Measurements from ENCODE around the gene TPK1. TPM values are rescaled to one million over a fixed set of nuclear protein-coding genes. Genes with fewer than 3 reads are reported as not detected.
"Not testable (repeated sequence)": the region's sequence is repeated elsewhere in the genome, so short reads cannot be mapped to it uniquely, and the experiment has no call there.

TPK1 gene
- total and polyA plus RNA-seq, 7 donors = 1.7 to 5.1 (median 2.5) TPM

- ATAC-seq (no peak), DNase-seq (no peak)
- H3K4me3 ChIP-seq = no peak overlapping the region
- H3K36me3 ChIP-seq (ENCODE audit: insufficient read depth in 1 of 2, low read depth in 1 of 2) = no peaks in the 10 kb centered on the region
- no peak overlapping the region for H3K27ac ChIP-seq
- no peaks in the 10 kb centered on the region for H3K9me3 ChIP-seq
- 83 to 95% (median 90%) methylated on average over 1 of the region's 1 CpG for WGBS, 3 donors
- no peaks in the 10 kb centered on the region for H3K4me1 ChIP-seq
- no peak for TF ChIP-seq CTCF (IDR thresholded peaks at IDR 0.05)
- no peaks in the 10 kb centered on the region for H3K27me3 ChIP-seq (ENCODE audit: insufficient read depth in 3 of 3, low read length in 2 of 3)
- intact Hi-C loops (cut with DNase I) = no loop called here
Observed at GRCh38 chr7:144814299-144814698, 21.6 kb downstream of the TPK1 start.

- Histone ChIP-seq H3K36me3 (ENCODE audit: insufficient read depth in 1 of 2, low read depth in 1 of 2) (no peaks in the 10 kb centered on the region), H3K9me3 (no peaks in the 10 kb centered on the region), H3K27ac (no peak overlapping the region), H3K4me1 (no peaks in the 10 kb centered on the region), H3K4me3 (no peak overlapping the region), H3K27me3 (ENCODE audit: insufficient read depth in 3 of 3, low read length in 2 of 3) (no peaks in the 10 kb centered on the region)
- TF ChIP-seq CTCF (IDR thresholded peaks at IDR 0.05) = no peak
- WGBS, 3 donors = 66 to 71% (median 68%) methylated on average over 5 of the region's 5 CpGs
- no peak for ATAC-seq
- intact Hi-C loops (cut with DNase I) = no loop called here
- DNase-seq = no peak
Observed at GRCh38 chr7:144812379-144813283, 23.2 kb downstream of the TPK1 start.

GRCh38 chr7:144805627-144806239 is 30.1 kb downstream of the TPK1 start:
- H3K36me3 ChIP-seq (ENCODE audit: insufficient read depth in 1 of 2, low read depth in 1 of 2) = no peaks in the 10 kb centered on the region
- ATAC-seq = no peak
- no peak for TF ChIP-seq CTCF (IDR thresholded peaks at IDR 0.05)
- no peak overlapping the region for H3K4me3 ChIP-seq
- DNase-seq = no peak
- 93 to 94% (median 93%) methylated on average over 5 of the region's 5 CpGs for WGBS, 3 donors
- H3K27me3 ChIP-seq (ENCODE audit: insufficient read depth in 3 of 3, low read length in 2 of 3) = no peaks in the 10 kb centered on the region
- no peaks in the 10 kb centered on the region for H3K4me1 ChIP-seq
- no peak overlapping the region for H3K27ac ChIP-seq
- H3K9me3 ChIP-seq = no peaks in the 10 kb centered on the region
- intact Hi-C loops (cut with DNase I) = no loop called here

- DNase-seq; H3K4me1 ChIP-seq; H3K4me3 ChIP-seq; H3K36me3 ChIP-seq (ENCODE audit: insufficient read depth in 1 of 2, low read depth in 1 of 2); H3K27me3 ChIP-seq (ENCODE audit: insufficient read depth in 3 of 3, low read length in 2 of 3); ATAC-seq; H3K9me3 ChIP-seq; intact Hi-C loops (cut with DNase I); H3K27ac ChIP-seq: not testable (repeated sequence)
- 70 to 81% (median 80%) methylated on average over 4 of the region's 4 CpGs for WGBS, 3 donors
Observed at GRCh38 chr7:144800678-144801436, 35.0 kb downstream of the TPK1 start.

- DNase-seq (no peak), ATAC-seq (no peak)
- Histone ChIP-seq H3K27ac (no peak overlapping the region), H3K36me3 (ENCODE audit: insufficient read depth in 1 of 2, low read depth in 1 of 2) (no peaks in the 10 kb centered on the region), H3K4me3 (no peak overlapping the region), H3K27me3 (ENCODE audit: insufficient read depth in 3 of 3, low read length in 2 of 3) (no peaks in the 10 kb centered on the region), H3K4me1 (no peaks in the 10 kb centered on the region), H3K9me3 (no peaks in the 10 kb centered on the region)
- intact Hi-C loops (cut with DNase I) = no loop called here
- TF ChIP-seq CTCF (IDR thresholded peaks at IDR 0.05) = no peak
- 93 to 96% (median 96%) methylated on average over 5 of the region's 5 CpGs for WGBS, 3 donors
Observed at GRCh38 chr7:144796919-144797318, 38.9 kb downstream of the TPK1 start.

All from psoas muscle (tissue), 8 donors.